GM19324 (cell line): ENCODE measurements around the gene TMEM44.

Source experiments
- ATAC-seq: cut with Tn5 transposase; IDR thresholded peaks from one replicate; pipeline ENCODE4 v1.9.1; 2021; ENCODE audit warnings: mild to moderate bottlenecking, moderate library complexity; ENCODE audit not compliant: unreplicated experiment, low FRiP score

The TMEM44 gene

GRCh38 chr3:194584866-194585265, 48.4 kb downstream of the TMEM44 start:
- ATAC-seq: no peak

- no peak for ATAC-seq
Measured at GRCh38 chr3:194584320-194584776, 48.9 kb downstream of the TMEM44 start.

- no peak for ATAC-seq
Measured at GRCh38 chr3:194582196-194582905, 50.9 kb downstream of the TMEM44 start.

GRCh38 chr3:194579091-194579606, 54.1 kb downstream of the TMEM44 start:
- ATAC-seq: no peak

- no peak for ATAC-seq
Measured at GRCh38 chr3:194577986-194578905, 55.0 kb downstream of the TMEM44 start.

- no peak for ATAC-seq
Measured at GRCh38 chr3:194575484-194576210, 57.6 kb downstream of the TMEM44 start.

- ATAC-seq: no peak
Measured at GRCh38 chr3:194574639-194575483, 58.4 kb downstream of the TMEM44 start.

GRCh38 chr3:194573680-194574437, 59.4 kb downstream of the TMEM44 start:
- peak; percentile 49 for ATAC-seq

GRCh38 chr3:194572944-194573491, 60.2 kb downstream of the TMEM44 start:
- no peak for ATAC-seq

- no peak for ATAC-seq
Measured at GRCh38 chr3:194572143-194572789, 61.0 kb downstream of the TMEM44 start.

GRCh38 chr3:194571491-194572142, 61.6 kb downstream of the TMEM44 start:
- ATAC-seq: no peak

GRCh38 chr3:194570898-194571297, 62.3 kb downstream of the TMEM44 start:
- ATAC-seq: no peak

GRCh38 chr3:194570235-194570634, 63.0 kb downstream of the TMEM44 start:
- no peak for ATAC-seq

GRCh38 chr3:194569252-194569651, 64.0 kb downstream of the TMEM44 start:
- no peak for ATAC-seq

- no peak for ATAC-seq
Measured at GRCh38 chr3:194565597-194566190, 67.5 kb downstream of the TMEM44 start.

GRCh38 chr3:194562986-194563385, 70.2 kb downstream of the TMEM44 start:
- ATAC-seq: no peak

GRCh38 chr3:194561306-194561974, 71.8 kb downstream of the TMEM44 start:
- ATAC-seq: no peak
